HG03432 (cell line): ENCODE data around the gene AUH.

ENCODE experiments used
- ATAC-seq: cut with Tn5 transposase; IDR thresholded peaks from one replicate; pipeline ENCODE4 v1.9.1; 2021; ENCODE audit warnings: mild to moderate bottlenecking, moderate library complexity; ENCODE audit not compliant: unreplicated experiment

Gene AUH

GRCh38 chr9:91341258-91341746, 20.4 kb downstream of the AUH start:
- no peak for ATAC-seq

- ATAC-seq, result no peak
Measured at GRCh38 chr9:91340395-91340967, 21.2 kb downstream of the AUH start.

- ATAC-seq, result no peak
Measured at GRCh38 chr9:91338681-91339080, 23.0 kb downstream of the AUH start.

GRCh38 chr9:91336786-91337185, 24.9 kb downstream of the AUH start:
- no peak for ATAC-seq

DNA sequence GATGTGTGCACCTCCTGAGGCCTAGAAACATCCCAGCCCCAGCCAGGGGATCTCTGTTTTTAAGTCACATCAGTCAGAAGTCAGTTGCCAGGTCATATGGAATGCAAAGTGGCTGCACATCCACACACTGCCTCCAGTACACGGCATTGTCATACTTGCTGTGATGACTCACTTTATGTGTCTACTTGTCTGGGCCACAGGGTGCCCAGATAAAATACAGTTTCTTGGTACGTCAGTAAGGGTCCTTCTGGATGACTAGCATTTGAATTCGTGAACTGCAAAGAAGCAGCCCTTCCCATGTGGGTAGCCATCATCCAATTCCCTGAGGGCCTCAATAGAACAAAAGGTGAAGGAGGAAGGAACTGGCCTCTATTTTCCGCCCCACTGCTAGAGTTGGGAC, 27.7 kb downstream of the AUH start:
- ATAC-seq, result no peak

DNA sequence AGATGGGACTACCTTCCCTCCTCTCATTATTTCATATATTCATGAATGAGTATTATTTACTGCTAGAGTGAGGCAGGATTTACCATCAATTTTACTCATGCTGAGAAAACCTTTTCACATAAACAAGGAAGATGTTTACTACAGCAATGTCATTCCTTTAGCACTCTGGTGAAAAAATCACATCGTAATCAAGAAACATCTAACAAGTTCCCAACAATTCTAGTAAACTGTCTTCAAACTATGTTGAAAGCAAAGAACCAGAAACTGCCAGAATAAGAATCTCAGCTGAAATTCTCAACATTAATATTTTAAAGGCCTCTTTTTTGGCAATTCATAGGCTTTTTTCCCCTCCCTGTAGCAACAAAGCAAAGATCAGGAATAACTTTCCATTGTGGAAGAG, 28.2 kb downstream of the AUH start:
- ATAC-seq, result no peak

GRCh38 chr9:91332546-91333231, 29.0 kb downstream of the AUH start:
- ATAC-seq, result no peak

GRCh38 chr9:91331849-91332248, 29.9 kb downstream of the AUH start:
- no peak for ATAC-seq

GRCh38 chr9:91328186-91328585, 33.5 kb downstream of the AUH start:
- no peak for ATAC-seq

GRCh38 chr9:91321691-91322090, 40.0 kb downstream of the AUH start:
- ATAC-seq, result no peak

- ATAC-seq, result no peak
Measured at GRCh38 chr9:91320299-91320698, 41.4 kb downstream of the AUH start.

GRCh38 chr9:91316093-91316492, 45.6 kb downstream of the AUH start:
- no peak for ATAC-seq

GRCh38 chr9:91315191-91315590, 46.5 kb downstream of the AUH start:
- no peak for ATAC-seq

GRCh38 chr9:91312717-91313325, 48.9 kb downstream of the AUH start:
- no peak for ATAC-seq

DNA sequence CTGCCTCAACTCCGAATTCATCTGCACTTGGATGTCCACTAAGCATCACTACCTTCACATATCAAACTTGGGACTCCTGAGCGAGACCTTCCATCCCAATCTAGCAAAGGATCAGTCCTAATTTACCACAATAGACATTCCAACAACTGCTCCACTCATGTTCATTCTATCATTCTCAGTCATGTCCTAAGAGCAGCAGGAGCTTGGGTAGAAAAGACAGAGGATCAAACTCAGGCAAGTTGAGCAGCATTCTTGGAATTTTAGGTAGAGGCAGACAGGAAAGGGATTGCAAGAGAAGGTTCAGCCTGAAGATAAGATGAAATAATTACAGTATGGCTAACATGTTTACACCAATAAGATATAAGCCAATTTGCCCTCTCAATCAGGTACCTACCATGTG, 51.7 kb downstream of the AUH start:
- ATAC-seq, result no peak

GRCh38 chr9:91308191-91308590, 53.5 kb downstream of the AUH start:
- no peak for ATAC-seq

GRCh38 chr9:91307279-91307678, 54.4 kb downstream of the AUH start:
- no peak for ATAC-seq

GRCh38 chr9:91306296-91306630, 55.5 kb downstream of the AUH start:
- no peak for ATAC-seq

DNA sequence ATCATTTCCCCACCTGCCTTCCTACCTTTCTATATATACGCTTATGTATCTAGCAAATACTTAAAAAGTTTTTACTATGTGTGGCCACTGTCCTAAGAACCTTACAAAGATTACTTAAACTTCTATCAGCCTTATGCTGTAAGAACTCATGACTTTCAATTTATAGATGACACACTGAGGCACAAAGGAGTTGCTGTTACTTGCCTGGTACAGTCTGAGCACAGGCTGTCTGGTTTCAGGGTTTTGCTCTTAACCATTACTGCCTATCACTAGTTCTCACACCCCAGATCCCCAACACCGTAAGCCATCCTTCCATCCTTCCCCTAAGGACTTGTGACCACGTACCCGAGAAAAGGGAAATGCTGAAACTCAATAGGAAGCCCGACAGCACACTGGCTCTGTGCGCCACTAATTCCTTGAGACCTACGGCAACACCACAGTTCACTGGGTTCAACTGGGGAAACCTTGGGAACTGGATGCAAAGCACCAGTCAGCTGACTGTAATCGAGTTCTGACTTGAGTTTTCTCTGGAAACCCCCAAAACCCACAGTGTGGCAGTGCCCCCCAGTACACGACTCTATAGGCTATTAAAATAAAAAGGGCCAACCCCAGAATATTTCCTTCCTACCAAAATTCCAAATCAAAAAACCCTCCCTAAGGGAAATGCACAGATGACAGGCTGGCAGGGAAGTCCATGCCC, 56.0 kb downstream of the AUH start:
- ATAC-seq, result no peak

- no peak for ATAC-seq
Measured at GRCh38 chr9:91303741-91304415, 57.8 kb downstream of the AUH start.

DNA sequence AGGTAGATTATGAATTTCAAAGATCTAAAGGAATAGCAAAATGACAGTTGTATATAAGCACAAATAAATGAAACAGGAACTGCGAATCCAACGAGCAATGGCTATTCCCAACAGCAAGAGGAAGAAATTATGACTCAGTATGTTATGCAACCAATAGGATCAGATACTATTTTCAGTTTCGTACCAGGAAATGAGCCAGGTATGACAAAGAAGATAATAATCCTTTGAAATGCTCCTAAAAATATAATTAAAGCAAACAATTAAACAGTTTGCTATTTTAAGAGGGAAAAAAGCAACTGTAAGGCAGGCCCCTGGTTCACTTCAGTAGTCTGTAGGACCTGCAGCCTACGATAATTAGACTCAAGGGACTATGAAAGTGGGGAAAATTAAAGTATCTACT, 58.9 kb downstream of the AUH start:
- ATAC-seq, result no peak
